GM04503 (cell line): ENCODE measurements around the gene BMP6.
"Not testable (repeated sequence)": the region's sequence is repeated elsewhere in the genome, so short reads cannot be mapped to it uniquely, and the experiment has no call there.

Experiments
- DNase-seq: peaks from one replicate; pipeline ENCODE4 v3.0.0-alpha.2; 2012; ENCODE audit warnings: low read depth

The BMP6 gene

DNA sequence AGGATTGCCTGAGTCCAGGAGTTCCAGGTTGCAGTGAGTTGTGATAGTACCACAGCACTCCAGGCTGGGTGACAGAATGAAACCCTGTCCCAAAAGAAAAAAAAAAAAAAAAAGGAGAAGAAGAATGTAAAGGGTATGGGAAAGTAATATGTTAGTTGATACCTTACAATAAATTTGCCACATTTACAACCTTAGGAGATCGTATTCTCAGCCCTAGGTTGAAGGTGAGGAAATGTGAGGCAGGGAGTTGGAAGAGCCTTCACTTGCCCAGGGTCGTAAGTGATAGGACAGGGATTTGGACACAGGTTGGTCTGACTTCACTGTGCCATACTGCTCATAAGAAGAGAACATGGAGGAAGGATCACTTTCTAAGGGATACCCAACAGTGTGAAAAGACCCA is 68.6 kb downstream of the BMP6 start:
- DNase-seq = no peak

DNA sequence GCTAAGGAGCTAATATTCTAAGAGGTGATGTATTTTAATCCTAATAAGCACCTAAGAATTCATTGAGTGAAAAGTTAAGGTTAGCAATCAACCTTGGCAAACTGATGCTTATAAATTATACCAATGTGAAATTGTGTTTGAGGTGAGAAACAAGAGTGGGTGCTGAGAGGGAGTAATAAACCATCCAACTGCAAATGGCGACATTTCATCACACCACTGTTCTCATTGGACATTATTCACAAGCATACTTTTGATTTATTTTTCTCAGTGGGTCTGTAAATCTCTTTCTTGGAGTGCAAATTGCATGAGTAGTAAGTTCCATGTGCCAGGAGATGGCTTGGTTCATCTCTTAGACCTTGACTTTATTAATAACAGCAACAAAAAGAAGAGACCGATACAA is 71.5 kb downstream of the BMP6 start:
- no peak for DNase-seq

DNA sequence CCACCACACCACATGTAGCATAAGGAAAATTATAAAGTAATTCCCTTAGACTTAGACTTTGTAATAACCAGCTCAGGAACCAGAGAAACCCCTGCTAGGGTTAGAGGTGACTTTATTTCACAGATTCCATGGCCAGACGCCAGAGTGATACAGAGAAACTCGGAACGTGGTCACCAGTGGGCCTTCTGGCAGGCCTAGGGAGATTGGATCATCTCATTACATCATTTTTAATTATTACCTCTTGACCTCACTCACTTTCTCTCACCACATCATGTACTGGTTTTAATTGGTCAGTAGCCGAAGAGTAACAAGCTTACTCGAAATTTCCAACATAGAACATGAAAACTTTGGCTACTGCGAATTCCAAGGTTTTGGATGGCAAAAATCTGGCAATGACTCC is 72.9 kb downstream of the BMP6 start:
- DNase-seq = no peak

DNA sequence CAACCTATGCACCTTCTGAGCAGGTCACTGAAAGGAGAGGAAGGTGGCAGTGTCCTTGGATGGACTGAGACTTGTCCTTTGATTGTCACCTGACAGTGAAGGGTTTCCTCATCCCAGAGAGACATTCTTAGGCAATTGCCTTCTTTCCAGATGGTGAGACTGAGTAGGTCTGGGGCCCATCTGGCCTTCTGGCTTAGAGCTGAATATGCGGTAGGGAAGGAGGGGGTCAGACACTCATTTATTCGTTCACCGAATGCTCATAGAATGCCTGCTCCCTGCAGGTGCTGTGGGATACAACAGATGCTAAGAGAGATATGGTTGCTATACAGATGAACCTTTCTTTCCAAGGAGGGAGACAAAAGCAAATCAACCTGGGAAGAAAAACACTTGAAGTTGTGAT is 76.8 kb downstream of the BMP6 start:
- DNase-seq = no peak

DNA sequence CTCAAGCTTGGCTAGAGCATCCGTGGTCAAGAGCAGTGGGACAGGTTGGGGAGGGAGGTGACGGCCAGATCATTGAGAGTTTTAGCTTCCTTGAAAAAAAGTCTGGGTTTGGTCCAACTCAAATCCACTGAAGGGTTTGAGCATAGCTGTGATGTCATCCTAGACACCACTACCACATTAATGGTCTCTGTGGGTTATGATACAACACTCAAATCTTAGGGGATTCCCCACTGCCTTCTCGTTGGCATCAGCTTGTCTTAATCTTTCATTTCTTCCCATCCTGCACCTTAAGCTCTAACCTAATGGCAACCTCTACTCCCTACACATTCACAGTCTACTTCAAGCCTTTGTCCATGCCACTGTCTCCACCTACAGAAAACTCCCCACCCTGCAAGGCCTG is 77.3 kb downstream of the BMP6 start:
- DNase-seq = no peak

DNA sequence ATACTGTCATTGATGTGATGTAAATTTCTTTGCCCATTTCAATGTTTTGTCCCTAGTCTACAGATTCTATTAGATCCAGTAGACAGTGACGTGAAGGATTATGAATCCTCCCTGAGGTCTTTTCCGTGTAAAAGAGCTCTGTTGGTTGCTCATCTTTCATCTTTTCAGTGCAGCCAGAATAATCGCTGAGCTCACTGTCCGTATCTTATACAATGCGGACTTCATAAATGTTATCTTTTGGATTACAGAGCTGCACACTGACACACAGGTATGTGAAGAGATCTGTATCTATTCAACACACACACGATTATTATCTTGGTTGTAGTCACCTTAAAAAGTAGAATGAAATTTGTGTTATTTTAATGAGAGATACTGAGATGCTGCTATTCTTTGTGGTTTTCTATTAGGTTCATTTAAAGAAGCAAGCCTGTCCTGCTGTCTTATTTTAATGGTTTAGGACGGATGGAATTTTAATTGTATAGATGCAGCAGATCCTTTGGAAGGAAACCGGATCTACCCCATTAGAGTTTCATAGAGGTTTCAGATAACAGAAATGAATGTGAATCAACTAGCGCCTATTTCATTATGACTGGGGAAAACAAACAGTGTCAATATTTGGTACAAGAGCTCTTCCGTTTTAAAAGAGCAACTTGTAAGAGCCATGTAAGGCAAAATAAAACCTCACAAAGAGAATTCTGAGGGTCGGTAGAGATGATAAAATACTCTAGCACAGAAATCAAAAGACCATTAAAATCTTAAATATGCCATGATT is 79.4 kb downstream of the BMP6 start:
- no peak for DNase-seq

DNA sequence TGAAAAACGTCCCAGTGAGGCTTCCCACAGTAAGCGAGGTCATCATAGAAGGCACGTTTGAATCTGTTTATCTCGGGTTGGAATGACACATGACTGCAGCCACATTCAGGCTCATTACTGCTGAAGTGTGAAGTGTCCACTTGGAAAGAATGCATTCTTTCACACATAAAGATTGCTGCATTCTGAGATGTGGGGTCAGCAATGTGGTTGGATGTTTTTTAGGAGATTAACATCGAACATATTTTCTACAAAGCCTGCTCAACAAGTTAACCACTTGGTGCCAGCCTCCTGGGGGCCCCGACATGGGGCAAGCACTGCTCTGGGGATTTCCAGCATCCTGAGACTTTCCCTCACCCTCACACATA is 79.9 kb downstream of the BMP6 start:
- DNase-seq = no peak

DNA sequence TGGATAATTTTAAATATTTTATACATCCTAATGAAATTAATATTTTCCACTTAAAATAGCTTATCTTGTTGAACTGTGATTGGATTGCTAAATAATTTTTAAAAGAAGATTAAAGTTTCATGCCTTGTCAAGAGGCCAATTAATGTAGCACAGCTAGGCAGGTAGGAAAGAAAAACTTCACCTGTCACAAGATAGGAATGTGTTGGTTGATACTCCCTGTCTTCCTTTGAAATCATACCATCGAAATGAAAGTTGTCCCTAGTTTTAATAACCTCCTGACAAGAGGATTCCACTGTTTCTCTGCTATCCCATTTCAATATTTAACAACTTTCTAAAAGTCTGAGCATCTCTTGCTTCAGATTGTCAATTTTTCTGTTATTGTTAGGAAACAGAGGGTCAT is 80.8 kb downstream of the BMP6 start:
- no peak for DNase-seq

DNA sequence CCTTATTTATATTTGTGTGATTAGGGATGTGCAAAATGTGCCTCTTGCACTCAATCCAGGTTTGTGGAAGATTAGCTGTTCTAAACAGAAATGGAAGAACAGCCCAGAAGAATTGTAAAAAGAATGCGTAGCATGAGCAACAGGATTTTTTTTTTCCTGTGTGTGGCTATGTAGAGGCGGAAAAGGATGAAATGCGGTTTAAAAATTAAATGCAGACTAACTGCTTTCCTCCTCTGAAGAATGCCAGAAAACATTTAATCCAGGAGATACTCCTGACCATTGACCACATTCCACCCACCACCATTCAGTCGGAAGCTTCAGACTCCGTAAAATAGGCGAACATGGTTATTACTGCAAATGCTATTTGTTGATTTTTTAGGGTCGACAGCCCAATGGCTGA is 83.4 kb downstream of the BMP6 start:
- DNase-seq = no peak

DNA sequence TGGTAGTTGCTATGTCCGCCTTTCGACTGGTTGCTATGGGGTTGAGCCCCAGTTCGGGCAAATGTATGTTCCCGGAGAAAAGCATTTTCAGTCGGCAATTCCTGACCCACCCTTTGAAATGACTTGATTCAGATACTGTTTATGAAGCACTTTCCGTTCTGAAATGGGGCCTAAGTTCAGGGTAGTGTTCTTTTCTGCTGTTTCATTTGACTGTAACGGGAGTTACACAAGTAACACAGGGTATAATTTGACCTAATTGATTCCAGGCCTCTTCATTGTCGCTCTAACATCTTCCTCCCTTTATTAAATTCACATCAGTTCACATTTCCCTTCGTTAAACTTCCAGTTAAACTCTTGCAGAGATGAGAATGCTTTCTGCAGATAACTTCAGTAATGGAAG is 85.5 kb downstream of the BMP6 start:
- no peak for DNase-seq

DNA sequence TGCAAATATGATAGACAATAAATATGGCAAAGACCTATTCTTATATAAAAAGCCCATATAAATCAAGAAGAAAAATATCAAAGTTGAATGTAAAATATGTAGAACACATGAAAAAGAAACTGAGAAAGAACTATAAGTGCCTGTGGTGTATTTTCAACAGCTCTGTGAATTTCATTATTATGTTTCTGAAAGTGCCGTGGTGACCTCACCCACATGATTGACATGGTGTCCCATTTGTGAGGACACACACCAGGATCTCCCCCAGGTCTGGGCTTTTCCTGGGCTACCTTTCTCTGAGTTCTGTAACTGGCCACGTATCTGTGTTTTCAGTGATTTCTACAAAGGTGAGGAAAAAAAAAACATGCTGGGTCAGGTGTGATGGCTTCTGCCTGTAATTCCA is 86.7 kb downstream of the BMP6 start:
- DNase-seq = no peak

DNA sequence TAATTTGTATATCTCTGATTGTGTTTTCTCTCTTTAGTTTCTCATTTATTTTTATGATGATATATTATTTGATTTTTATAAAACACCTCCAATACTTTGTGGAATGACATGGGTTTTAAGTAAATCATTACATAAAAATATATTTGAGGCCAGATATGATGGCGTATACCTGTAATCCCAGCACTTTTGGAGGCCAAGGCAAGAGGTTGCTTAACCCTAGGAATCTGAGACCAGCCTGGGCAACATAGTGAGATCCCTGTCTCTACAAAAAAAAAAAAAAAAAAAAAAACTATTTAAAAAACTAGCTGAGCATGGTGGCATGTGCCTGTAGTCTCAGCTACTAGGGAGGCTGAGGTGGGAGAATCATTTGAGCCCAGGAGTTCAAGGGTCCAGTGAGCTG is 87.3 kb downstream of the BMP6 start:
- DNase-seq = no peak

DNA sequence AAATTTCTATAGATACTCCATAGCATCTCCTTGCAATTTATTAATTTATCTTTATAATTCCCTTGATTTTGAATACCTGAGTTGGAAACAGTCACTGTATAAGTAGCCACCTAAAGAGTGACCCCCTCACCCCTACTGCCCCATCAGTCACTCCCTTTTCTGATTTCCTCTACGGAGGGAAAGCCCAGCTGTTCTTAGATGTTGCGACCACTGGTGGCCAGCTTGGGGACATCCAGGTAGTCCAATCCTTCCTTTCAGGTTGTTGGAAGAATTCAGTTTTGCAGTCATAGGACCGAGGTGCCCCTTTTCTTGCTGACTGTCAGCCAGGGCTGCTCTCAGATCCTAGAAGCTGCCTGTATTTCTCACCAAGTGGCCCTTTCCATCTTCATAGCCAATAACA is 87.8 kb downstream of the BMP6 start:
- DNase-seq = no peak

DNA sequence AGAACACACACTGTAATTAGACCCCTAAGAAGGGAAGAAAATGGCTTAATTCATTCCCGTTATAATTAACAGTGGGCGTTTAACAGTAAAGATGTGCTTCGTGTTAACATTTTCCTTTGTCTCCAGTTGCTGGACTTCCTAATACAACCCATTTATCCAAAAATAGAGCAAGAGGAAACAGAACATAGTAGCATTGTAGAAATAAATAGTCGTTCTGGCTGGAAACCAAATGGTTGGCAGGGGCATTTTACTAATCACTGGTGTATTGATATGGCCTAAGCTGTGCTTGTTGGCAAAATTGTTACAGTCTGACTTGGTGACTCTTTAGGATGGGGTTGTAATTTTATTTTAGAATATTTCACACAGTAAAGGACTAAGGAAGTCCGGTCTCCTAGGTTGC is 89.8 kb downstream of the BMP6 start:
- DNase-seq = no peak

DNA sequence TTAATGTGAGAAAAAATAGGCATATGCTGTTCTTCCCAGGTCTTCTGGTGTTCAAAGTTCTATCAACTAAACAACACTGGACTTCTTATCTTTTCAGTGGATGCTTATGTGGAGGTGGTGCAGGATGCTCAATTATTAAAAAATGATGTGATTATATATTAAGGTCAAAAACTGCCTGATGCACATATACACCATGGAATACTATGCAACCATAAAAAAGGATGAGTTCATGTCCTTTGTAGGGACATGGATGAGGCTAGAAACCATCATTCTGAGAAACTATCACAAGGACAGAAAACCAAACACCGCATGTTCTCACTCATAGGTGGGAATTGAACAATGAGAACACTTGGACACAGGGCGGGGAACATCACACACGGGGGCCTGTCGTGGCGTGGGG is 91.3 kb downstream of the BMP6 start:
- DNase-seq = not testable (repeated sequence)

DNA sequence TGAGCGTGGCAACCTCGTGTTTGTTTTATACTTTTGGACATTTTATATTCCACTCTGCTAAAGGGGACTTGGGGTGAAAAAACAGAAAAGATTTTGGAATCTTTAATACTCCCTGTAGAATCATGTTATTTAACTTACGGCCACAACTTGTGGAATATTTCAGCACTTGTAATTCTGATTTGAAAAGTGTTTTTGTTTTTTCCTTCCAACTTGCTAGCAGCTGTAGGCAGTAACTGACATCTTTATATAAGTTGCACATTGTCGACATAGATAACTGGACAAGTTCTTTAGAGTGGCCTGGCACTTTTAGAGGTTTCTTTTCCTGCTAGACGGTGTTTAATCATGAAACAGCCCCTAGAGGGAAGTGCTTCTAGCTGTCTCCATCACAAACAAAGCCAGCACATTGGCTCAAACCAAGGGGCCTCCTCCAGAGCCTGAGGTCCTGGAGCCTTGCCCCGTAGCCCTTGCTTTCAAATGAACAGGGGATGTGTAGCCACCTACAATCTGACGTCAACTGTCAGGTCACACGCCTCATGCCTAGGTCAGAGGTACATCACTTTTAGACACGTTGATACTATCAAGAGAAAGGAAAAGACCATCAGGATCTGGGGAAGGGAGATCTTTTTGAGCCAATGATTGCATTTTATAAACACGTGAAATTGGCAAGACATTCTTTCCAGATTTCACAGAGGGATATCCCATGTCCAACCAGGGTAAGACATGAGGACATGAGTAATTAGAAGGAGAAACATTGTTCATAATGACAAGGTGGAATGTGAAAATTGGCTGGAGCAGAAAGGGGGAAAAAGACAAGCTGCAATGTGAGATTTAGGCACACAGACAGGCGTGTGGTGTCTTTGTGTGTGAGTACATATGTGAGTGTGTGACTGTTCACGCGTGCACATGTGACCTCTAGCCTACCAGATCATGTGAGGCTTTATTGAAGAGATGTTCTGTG is 92.6 kb downstream of the BMP6 start:
- DNase-seq = no peak

DNA sequence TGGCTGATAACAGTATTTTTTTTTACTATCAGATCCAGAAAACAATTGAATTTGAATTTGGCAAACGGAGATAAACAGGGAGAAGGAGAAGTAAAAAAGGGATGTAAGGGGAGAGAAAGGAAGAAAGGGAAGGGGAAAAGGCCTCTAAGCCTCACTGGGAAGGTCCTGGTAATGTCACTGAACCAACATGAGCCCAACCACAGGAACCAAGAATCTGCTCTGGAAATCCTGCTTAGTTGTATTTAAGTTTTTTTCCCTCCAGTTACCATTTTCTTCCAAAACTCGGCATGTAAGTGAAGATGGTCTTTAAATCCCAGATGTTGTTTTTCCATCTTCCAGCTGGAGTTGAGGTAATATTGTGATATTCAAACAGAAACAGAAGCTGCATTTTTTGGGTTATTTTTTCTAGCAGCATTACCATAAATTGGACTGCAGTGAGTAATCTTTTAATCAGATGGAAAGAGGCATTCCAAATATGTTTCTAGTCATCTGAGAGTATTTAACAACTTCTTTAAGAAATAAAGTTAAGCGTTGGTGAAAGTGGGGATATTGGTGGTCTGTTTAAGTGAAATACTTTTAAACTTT is 93.6 kb downstream of the BMP6 start:
- DNase-seq = peak; percentile 21

DNA sequence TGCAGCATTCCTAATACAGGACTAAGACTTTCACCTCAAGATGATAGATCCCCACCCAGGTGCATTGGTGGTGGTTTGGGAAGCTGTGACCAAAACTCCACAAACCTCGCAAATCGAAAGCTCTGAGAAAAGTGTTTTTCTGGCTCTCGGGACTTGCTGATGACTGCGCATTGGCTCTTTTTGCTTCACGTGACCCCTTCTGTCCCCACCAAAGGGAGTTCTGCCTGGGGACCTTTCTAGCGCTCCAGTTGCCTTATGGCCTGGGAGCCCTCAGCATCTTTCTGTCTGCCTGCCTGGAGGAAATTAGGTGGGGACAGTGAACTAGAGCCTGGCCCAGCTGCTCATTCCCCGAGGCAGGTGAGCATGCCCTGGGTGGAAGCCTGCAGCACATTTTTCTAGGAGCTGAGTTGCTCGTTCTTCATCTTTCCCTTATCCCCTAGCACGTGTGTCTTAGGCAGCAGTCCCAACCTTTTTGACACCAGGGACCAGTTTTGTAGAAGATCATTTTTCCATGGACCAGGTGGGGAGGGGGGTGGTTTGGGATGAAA is 94.5 kb downstream of the BMP6 start:
- no peak for DNase-seq

DNA sequence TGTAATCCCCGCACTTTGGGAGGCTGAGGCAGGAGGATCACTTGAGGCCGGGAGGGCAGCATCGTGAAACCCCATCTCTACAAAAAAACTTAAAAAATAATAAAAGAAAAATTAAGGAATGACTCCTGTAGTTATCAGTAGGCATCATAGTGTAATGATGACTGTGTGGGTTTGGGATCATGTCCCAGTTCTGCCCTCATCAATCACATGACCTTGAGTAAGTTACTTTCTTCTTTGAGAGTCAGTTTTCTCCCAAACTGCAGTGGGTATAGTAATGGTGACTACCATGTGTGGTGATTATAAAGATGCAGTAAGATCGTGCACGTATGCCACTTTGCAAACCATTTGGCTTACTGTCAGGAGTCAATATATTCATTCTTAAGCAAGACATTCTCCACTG is 95.5 kb downstream of the BMP6 start:
- DNase-seq = no peak

DNA sequence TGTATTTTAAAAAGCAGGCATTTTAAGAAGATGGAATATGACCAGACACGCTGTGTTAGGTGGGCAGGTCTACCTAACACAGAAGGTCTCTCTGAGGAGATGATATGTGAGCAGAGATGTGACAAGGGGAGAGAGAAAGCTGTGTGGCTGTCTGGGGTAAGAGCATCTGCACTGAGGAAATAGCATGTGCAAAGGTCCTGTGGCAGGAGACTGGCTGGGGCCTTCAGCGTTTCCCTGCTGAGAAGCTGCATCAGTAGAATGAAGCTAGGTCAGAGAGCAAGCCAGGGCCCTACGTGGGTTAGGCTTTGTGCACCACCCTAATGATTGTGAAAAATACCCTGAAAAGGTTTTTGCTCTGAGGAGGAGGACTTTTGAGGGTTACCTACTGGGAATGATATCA is 97.7 kb downstream of the BMP6 start:
- no peak for DNase-seq

DNA sequence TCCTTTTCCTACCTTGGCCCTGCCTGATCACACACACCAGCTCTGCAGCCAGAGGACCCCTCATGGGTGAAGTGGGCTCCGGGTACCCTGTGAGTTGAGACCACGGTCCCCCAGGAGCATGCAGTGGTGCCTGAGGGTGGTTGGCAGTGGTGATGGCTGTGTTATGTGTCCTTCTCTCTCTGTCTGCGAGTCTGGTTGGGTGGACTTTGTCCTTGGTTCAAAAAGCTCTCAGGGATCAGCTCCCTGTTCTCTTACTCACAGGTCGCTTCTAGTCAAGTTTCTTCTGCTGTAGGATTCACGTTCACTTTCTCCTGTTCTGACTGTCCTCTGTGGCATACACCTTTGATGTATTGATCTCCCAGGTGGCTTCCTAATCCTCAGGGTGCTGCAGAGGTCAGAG is 100.1 kb downstream of the BMP6 start:
- no peak for DNase-seq

DNA sequence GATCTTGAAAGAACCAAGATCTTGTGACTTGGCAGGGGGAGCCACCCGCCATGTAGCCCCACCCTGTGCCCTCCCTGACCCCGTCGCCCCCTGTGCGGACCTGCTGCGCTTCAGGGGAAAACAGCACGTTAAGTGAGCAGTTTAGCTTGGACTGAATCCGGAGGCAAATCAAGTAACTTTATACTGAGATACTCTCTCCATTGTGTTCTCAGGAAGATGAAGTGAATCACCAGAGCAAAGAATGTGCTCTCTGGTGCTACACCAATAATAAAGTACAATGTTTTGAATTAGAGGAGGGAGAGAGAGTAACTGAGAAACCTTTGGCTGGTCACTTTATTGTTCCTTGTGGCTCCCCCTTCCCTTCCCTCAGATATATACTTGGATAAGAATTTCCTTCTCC is 101.2 kb downstream of the BMP6 start:
- peak; percentile 17 for DNase-seq

DNA sequence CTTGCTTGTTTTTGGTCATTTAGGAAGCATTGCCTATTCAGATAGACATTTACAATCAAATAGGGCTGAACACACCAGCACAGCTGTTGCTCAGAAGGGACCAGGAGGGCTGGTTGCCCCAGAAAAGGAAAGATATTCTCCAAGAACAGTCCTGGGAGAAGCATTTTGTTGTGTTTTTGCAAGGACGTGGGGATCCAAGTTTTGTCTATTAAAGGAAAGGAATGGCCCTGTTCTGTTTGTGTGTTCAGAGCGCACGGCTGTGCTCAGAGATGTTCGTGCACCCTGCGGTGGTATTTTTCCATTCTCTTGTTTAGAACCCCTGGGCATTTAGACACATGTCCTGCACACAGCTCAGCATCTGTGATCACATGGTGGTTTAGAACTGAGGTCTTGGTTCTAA is 102.2 kb downstream of the BMP6 start:
- DNase-seq = no peak
